ENCODE measurements around the gene CD3E.

Gene CD3E

DNA sequence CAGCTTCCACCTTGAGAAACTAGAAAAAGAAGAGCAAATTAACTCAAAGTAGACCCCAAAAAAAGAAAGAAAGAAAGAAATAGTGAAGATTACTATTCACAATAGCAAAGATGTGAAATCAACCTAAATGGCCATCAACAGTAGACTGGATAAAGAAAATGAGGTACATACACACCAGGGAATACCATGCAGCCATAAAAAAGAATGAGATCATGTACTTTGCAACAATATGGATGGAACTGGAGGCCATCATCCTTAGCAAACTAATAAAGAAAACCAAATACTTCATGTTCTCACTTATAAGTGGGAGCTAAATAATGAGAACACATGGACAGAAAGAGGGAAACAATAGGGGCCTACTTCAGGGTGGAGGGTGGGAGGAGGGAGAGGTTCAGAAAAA, 24.2 kb downstream of the CD3E start:
- DNase-seq (ENCODE audit: low spot score) = no peak

DNA sequence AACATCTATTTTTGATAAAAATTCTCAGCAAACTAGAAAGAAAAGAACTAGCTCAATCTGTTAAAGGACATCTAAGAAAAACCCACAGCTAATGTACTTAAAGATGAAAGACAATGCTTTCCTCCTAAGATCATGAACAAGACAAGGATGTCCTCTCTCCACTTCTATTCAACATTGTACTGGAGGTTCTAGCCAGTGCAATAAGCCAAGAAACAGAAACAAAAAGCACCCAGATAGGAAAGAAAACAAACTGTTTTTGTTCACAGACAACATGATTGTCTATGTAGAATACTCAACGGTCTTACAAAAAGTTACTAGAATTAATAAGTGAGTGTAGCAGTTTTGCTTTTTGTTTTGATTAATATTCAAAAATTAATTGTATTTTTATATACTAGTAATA, 30.2 kb downstream of the CD3E start:
- no peak for DNase-seq (ENCODE audit: low spot score)

DNA sequence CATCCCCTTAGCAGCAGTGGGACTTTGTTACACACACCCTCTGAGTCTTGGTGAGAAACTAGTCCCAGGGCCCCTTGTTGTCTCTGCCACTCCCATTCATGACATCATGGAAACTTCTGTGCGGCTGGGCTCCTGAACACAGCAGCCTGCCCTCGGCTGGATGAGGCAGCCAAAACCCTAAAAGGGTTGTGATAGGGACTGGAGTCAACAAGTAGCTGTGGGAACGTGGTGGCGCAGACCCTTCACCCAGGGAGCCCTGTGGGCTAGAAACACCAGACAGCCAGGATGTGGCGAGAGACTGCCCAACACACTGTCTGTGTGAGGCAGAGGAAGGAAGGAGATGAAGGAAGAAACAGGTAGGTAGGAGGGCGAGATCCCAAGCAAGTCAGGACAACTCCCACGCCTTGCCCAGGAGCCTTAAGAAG, 34.1 kb downstream of the CD3E start:
- DNase-seq (ENCODE audit: low spot score) = no peak

DNA sequence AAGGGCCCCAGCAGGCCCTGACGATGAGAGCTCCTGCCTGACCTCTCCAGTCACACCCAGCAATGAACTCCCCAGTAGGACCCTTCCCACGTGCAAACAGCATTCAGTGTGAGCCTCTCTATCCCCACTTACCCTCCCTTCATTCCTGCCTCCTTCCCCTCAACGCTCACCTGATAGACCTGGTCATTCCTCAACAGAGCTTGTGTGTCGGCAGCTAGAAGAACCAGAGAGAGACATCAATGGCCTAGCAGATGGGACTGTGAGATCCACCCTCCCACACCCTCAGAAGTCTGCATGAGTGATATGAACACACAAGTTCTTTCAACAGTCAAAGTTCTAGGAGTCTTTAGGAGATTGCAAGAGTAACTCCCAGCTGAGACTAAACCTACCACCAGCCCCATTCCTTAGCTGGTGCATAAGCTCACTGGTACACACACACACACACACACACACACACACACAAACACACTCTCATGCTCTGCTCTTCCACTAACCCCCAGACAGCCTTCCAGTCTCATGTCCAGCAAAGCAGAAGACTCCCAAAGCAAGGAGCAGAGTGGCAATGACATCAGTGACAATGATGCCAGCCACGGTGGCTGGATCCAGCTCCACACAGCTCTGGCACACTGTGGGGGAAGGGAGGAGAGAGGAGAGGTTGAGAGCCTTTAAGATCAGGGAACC, 34.9 kb downstream of the CD3E start:
- no peak for DNase-seq (ENCODE audit: low spot score)

DNA sequence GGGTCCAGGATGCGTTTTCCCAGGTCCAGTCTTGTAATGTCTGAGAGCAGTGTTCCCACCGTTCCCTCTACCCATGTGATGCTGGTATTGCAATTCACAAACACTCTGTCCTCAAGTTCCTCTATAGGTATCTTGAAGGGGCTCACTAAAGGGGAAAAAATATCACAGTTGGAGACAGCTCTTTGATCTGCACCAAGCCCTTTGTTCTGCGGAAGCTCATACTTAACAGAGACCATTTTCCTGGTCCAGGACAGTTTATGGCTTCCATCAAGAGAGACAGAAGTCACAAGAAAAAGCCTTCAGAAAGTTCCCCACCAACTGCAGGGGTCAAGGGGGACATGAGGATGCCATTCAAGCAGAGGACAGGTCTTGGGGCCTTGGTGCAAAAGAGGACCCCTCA, 35.9 kb downstream of the CD3E start:
- DNase-seq (ENCODE audit: low spot score) = no peak

DNA sequence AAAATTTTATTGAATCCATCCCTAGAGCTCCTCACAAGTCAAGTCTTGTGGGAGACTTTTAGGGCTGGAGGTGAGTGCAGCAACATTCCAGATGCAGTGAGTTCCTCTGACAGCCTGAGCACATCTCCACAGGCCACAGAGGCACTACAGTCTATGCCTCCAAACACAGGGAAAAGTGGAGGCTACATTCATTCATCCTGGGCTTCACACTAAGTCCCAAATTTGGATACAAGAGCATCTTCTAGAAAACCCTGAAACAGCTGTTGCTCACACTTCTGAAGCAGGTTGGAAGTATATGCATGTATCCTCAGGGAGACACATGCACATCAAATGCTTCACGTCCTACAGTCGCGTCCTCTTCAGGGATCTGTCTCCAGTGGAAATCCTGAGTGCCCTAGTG, 36.7 kb downstream of the CD3E start:
- DNase-seq (ENCODE audit: low spot score) = no peak

DNA sequence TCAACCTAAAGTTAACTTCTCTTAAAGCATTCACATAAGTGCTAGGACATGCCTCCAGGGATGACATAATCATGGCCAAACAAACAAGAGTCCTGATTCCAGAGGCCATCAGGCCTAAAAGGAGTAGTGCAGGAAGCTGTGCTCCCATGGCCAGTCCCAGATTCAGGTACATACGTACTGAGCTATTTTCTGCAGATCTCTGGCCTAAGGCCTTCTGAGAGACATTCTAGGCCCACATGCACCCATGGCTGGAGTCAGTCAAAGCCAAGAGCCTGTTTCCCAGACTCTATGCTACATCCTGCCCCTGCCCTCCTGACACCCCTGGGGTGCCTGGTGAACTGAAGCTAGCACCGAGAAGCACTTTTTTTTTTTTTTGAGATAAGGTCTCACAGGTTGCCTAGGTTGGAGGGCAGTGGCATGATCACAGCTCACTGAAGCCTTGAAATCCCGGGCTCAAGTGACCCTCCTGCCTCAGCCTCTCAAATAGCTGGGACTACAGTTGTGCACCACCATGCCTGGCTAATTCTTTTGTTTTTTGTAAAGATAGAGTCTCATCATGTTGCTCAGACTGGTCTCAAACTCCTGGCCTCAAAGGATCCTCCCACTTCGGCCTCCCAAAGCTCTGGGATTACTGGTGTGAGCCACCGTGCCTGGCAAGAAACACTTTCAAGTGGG, 37.4 kb downstream of the CD3E start:
- no peak for DNase-seq (ENCODE audit: low spot score)

DNA sequence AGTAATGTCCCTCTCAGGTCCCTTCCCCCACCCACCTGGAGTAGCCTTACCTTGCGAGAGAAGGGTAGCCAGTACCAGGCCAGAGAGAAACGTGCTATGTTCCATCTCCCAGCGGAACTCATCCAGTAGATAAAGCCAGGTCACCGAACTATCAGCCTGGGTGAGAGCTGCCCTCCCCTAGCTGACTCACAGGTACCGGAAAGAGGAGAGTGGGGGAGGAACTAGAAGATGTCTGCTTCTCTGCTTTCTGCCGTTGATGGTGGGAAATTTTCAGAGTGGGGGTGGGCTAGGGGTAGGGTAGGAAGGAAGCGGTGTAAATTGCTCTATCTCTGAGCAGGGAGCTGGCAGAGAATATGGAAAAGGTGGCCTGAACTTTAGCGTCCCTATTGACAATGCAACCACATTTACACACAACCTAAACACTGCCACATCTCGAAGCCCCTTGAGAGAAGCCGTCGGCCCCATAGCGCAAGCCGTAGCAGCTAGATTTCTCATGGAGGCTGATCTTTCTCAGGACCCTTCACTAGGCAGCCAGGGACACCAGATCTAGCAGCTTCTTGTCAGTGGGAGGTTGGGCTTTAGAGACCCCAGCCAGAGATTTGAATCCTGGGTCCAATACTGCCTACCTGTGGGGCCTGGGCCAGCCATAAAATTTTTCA, 38.1 kb downstream of the CD3E start, which contains the start of gene CD3D:
Gene CD3D, minus strand, starts transcription at position 203 of the 659 bp plus-strand sequence. Its CDS starts 98 bp downstream, at position 105.
- no peak for DNase-seq (ENCODE audit: low spot score)

DNA sequence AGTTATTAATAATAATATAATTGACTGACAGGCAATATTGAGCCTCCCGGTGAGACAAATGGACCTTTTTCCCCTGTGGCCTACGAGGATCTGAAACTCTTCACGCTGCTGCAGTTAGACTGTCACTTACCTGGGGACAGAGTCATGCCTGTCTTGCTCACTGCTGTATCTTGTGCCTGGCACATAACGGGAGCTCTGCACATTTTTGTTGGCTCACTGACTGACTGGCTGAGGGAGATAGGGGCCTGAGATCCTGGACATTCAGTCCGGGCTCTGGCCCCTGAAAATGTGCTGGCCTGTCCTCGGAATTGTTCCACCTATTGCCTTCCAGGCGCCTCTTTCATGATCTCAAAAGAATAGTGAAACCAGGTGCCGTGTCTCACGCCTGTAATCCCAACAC, 38.7 kb downstream of the CD3E start:
- DNase-seq (ENCODE audit: low spot score) = no peak

DNA sequence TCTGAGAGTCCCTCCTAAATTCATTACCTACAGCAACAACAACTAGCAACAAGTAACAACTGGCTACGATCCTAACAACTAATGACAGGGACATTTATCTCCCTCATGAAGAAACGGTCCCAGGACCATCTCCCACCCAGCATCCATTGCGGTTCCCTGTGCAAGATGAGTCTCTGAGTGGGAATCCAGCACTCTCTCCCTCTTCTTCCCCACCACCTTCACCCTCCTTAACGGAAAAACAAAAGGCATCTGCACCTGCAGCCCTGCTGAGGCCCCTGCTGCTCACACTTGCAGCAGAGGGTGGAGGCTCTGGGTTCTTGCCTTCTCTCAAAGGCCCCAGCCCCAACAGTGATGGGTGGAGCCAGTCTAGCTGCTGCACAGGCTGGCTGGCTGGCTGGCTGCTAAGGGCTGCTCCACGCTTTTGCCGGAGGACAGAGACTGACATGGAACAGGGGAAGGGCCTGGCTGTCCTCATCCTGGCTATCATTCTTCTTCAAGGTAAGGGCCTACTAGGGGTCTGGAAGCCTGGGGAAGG, 39.5 kb downstream of the CD3E start, which contains the start of gene CD3G:
Gene CD3G, plus strand, starts transcription at position 364 of the 535 bp plus-strand sequence. Its CDS starts 80 bp downstream, at position 444.
- DNase-seq (ENCODE audit: low spot score) = no peak

DNA sequence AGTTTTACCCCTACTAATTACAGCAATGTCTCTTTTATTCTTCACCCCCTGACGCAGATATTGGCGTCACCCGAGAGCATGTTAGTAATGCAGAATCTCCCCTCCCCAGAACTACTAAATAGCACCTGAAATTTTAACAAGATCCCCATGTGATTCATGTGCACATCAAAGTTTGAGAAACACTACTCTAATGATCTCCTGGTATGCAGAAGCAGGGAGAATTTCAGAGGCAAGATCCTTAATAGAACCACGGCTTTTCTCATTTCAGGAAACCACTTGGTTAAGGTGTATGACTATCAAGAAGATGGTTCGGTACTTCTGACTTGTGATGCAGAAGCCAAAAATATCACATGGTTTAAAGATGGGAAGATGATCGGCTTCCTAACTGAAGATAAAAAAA, 44.9 kb downstream of the CD3E start:
- no peak for DNase-seq (ENCODE audit: low spot score)

DNA sequence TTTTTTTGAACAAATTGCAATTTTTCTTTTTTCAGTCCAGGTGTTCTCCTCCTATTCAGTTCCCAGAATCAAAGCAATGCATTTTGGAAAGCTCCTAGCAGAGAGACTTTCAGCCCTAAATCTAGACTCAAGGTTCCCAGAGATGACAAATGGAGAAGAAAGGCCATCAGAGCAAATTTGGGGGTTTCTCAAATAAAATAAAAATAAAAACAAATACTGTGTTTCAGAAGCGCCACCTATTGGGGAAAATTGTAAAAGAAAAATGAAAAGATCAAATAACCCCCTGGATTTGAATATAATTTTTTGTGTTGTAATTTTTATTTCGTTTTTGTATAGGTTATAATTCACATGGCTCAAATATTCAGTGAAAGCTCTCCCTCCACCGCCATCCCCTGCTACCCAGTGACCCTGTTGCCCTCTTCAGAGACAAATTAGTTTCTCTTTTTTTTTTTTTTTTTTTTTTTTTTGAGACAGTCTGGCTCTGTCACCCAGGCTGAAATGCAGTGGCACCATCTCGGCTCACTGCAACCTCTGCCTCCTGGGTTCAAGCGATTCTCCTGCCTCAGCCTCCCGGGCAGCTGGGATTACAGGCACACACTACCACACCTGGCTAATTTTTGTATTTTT, 48.7 kb downstream of the CD3E start:
- DNase-seq (ENCODE audit: low spot score) = no peak

DNA sequence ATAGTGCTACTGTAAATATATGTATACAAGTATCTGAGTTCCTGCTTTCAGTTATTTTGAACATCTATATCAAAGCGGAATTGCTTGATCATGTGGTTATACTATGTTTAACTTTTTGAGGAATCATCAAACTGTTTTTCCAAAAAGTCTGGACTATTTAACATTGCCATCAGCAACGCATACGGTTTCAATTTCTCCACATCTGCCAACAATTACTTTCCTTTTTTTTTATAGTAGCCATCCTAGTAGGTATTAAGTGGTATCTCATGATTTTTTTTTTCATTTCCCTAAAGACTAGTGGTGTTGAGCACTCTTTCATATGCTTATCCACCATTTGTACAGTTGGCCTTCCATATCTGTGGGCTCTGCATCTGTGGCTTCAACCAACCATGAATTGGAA, 53.5 kb downstream of the CD3E start:
- DNase-seq (ENCODE audit: low spot score) = no peak

DNA sequence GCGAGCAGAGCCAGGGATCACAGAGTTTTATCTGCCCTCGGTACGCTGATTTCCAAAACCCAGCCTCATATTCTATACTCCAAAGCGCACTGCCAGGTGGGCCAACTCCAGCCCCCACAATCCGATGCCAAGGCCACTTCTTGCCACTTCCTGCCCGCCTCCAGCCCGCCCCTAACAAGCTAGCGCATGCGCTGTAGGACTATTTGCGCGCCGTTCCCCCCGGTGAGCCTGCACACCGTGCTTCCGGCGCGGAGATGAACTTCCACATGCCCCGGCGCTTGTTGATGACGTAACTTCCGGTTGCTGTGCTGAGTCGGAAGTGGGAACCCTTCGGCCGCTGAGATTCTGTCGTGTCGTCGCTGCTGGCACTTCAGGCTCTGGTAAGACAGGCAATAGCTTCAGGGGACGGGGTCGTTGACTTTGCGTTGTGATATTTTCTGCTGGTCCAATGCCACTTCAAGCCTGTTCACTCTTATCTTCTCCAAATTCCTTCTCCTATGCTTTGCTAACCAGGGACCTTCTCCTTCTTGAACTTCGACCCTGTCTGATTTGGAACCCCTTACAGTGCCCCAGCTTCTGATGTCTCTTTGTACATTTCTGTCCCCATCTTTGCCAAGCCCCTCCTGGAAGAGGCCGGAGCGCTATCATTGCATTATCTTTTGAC, 54.9 kb downstream of the CD3E start, which contains the start of gene UBE4A:
Gene UBE4A, plus strand, starts transcription at position 306 of the 664 bp plus-strand sequence. CDS start 5,481 bp downstream, outside the sequence.
- peak; percentile 94 for DNase-seq (ENCODE audit: low spot score)

DNA sequence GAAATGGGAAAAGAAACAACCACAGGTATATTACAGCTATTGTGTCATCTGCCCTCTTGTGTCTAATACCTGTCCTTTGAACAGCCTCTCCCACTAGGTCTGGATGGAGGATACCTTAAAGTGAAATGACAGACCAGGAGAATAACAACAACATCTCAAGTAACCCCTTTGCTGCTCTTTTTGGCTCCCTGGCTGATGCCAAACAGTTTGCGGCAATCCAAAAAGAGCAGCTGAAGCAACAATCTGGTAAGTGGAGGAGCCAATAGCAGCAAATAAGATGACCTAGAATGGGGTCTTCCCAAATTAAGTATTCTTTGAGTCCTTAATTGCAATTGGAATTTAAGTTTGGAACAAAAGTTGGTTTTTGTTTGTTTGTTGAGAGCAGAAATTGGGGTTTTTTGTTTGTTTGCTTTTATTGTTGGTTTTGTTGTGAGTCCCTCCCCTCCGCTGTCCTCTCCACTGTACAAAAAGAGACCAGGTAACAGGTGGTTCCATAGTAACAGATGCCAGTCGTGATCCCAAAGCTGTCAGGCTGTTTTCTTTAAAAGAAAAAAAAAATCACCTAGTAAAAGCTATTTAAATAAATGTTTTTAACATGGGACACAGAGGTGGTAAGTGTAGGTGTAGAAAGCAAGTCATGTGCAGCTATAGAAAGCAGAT, 60.6 kb downstream of the CD3E start:
- DNase-seq (ENCODE audit: low spot score) = no peak

All from left forelimb (tissue), 1 donor.